Spinal cord (tissue), 10 donors: Measurements from ENCODE around the gene LOXHD1. TPM values are rescaled to one million over a fixed set of nuclear protein-coding genes. Genes with fewer than 3 reads are reported as not detected.

Source experiments
- DNase-seq, 6 donors: peaks; one replicate each; pipeline versions ENCODE4 v3.0.0 to v3.0.0-alpha.2; 2013 to 2015; ENCODE audit warnings: low spot score in 6 of 6, low read depth in 4 of 6
- H3K27ac ChIP-seq: one replicate; pipeline ENCODE4 v1.5.1; 2013; ENCODE audit warnings: low read depth, low read length, control low read depth
- H3K27me3 ChIP-seq: one replicate; pipeline ENCODE4 v1.6.1; 2013; ENCODE audit warnings: low read length; ENCODE audit not compliant: control insufficient read depth, insufficient read depth
- H3K36me3 ChIP-seq: one replicate; pipeline ENCODE4 v1.6.1; 2013; ENCODE audit warnings: low read length; ENCODE audit not compliant: control insufficient read depth, insufficient read depth
- H3K4me1 ChIP-seq: one replicate; pipeline ENCODE4 v1.6.1; 2013; ENCODE audit warnings: low read length; ENCODE audit not compliant: control insufficient read depth, insufficient read depth
- H3K4me3 ChIP-seq: one replicate; pipeline ENCODE4 v1.5.1; 2013; ENCODE audit warnings: low read depth, low read length, control low read depth
- H3K9me3 ChIP-seq: one replicate; pipeline ENCODE4 v1.6.1; 2013; ENCODE audit warnings: low read length; ENCODE audit not compliant: control insufficient read depth, insufficient read depth
- WGBS: methylation state at CpG from one replicate; pipeline ENCODE4 v1.1.5; 2013; ENCODE audit warnings: missing lambda C conversion rate; ENCODE audit not compliant: insufficient coverage; 5-methylcytosine and 5-hydroxymethylcytosine counted together
- polyA plus RNA-seq, 2 donors: library from polyadenylated mRNA; unstranded; fragments of 120-200 nt; gene quantifications; one replicate each; pipeline ENCODE4 v1.2.1, GENCODE V29; 2013; ENCODE audit not compliant: insufficient read length in 2 of 2
- total RNA-seq, 2 donors: library from RNA; depleted of rRNA in 1 of 2; stranded (reverse); fragments of 120-200 nt in 1 of 2; fragments of >200 nt in 1 of 2; gene quantifications; one replicate each; pipeline versions ENCODE4 v1.2.3 to v1.2.4, GENCODE V29; 2013 to 2014
- donor health status: healthy.

LOXHD1 gene
- total and polyA plus RNA-seq, 4 donors, result 0.14 to 0.29 (median 0.21) TPM

- Histone ChIP-seq H3K27me3 (no peaks in the 10 kb centered on the region), H3K9me3 (no peaks in the 10 kb centered on the region), H3K36me3 (peaks cover 27% of the 10 kb centered on the region), H3K4me3 (no peak overlapping the region), H3K4me1 (no peaks in the 10 kb centered on the region), H3K27ac (no peak overlapping the region)
- no peak for DNase-seq
- 90% methylated on average over 11 of the region's 12 CpGs for WGBS
Measured at GRCh38 chr18:46688853-46689525, 32.0 kb upstream of the LOXHD1 start.

GRCh38 chr18:46686186-46686585 is 29.2 kb upstream of the LOXHD1 start:
- Histone ChIP-seq H3K36me3 (peaks cover 26% of the 10 kb centered on the region), H3K4me1 (no peaks in the 10 kb centered on the region), H3K4me3 (no peak overlapping the region), H3K27me3 (no peaks in the 10 kb centered on the region), H3K9me3 (no peaks in the 10 kb centered on the region), H3K27ac (no peak overlapping the region)
- WGBS, result 100% methylated on average over 1 of the region's 9 CpGs
- DNase-seq, result no peak

GRCh38 chr18:46683252-46683651 is 26.2 kb upstream of the LOXHD1 start:
- Histone ChIP-seq H3K9me3 (no peaks in the 10 kb centered on the region), H3K36me3 (peaks cover 41% of the 10 kb centered on the region), H3K27ac (no peak overlapping the region), H3K27me3 (no peaks in the 10 kb centered on the region), H3K4me1 (no peaks in the 10 kb centered on the region), H3K4me3 (no peak overlapping the region)
- no peak for DNase-seq
- 85% methylated on average over 2 of the region's 4 CpGs for WGBS

- Histone ChIP-seq H3K4me3 (no peak overlapping the region), H3K27ac (no peak overlapping the region), H3K9me3 (no peaks in the 10 kb centered on the region), H3K4me1 (peaks cover 11% of the 10 kb centered on the region), H3K27me3 (no peaks in the 10 kb centered on the region), H3K36me3 (peaks cover 34% of the 10 kb centered on the region)
- DNase-seq, result no peak
- 90% methylated on average over 6 of the region's 12 CpGs for WGBS
Measured at GRCh38 chr18:46680784-46681695, 24.0 kb upstream of the LOXHD1 start.

GRCh38 chr18:46679846-46680598 is 23.0 kb upstream of the LOXHD1 start:
- Histone ChIP-seq H3K36me3 (peaks cover 35% of the 10 kb centered on the region), H3K27ac (no peak overlapping the region), H3K9me3 (no peaks in the 10 kb centered on the region), H3K4me3 (no peak overlapping the region), H3K27me3 (no peaks in the 10 kb centered on the region), H3K4me1 (peaks cover 11% of the 10 kb centered on the region)
- DNase-seq, result no peak
- 94% methylated on average over 49 of the region's 52 CpGs for WGBS

- Histone ChIP-seq H3K4me3 (no peak overlapping the region), H3K27ac (no peak overlapping the region), H3K9me3 (no peaks in the 10 kb centered on the region), H3K27me3 (no peaks in the 10 kb centered on the region), H3K4me1 (peaks cover 11% of the 10 kb centered on the region), H3K36me3 (peaks cover 35% of the 10 kb centered on the region)
- WGBS, result 85% methylated on average over 9 of the region's 10 CpGs
- DNase-seq, result no peak
Measured at GRCh38 chr18:46678785-46679399, 21.9 kb upstream of the LOXHD1 start.

- Histone ChIP-seq H3K4me1 (peaks cover 11% of the 10 kb centered on the region), H3K4me3 (no peak overlapping the region), H3K27me3 (no peaks in the 10 kb centered on the region), H3K9me3 (no peaks in the 10 kb centered on the region), H3K27ac (no peak overlapping the region), H3K36me3 (peaks cover 35% of the 10 kb centered on the region)
- no peak for DNase-seq
- WGBS, result no CpG with 5 or more reads among the region's 3 CpGs
Measured at GRCh38 chr18:46678041-46678440, 21.0 kb upstream of the LOXHD1 start.

- H3K27me3 ChIP-seq, result no peaks in the 10 kb centered on the region
- peaks cover 35% of the 10 kb centered on the region for H3K36me3 ChIP-seq
- no peak for DNase-seq
- peaks cover 13% of the 10 kb centered on the region for H3K4me1 ChIP-seq
- H3K9me3 ChIP-seq, result no peaks in the 10 kb centered on the region
- no peak overlapping the region for H3K27ac ChIP-seq
- H3K4me3 ChIP-seq, result no peak overlapping the region
- WGBS, result 79% methylated on average over 2 of the region's 2 CpGs
Measured at GRCh38 chr18:46677611-46678010, 20.6 kb upstream of the LOXHD1 start.

GRCh38 chr18:46676182-46676835 is 19.3 kb upstream of the LOXHD1 start:
- Histone ChIP-seq H3K36me3 (peaks cover 30% of the 10 kb centered on the region), H3K4me1 (peaks cover 15% of the 10 kb centered on the region), H3K27me3 (no peaks in the 10 kb centered on the region), H3K4me3 (no peak overlapping the region), H3K9me3 (no peaks in the 10 kb centered on the region), H3K27ac (no peak overlapping the region)
- WGBS, result 44% methylated on average over 14 of the region's 15 CpGs
- DNase-seq, result peak in 1 of 6 donors; percentile 69
